GM11168 (cell line): ENCODE measurements around the gene PADI1.

Experiments
- in situ Hi-C: fragments of 300-500 bp; cut with MboI; formaldehyde crosslinking; loops from one replicate; pipeline ENCODE4 v1.12.0; 2022; ENCODE audit warnings: low sequenced_read_pairs; ENCODE audit not compliant: unreplicated experiment

Gene PADI1

GRCh38 chr1:17177651-17178050 is 27.3 kb upstream of the PADI1 start:
- in situ Hi-C loops, result no loop called here

GRCh38 chr1:17181781-17182464 is 23.0 kb upstream of the PADI1 start:
- in situ Hi-C loops, result no loop called here

- in situ Hi-C loops, result no loop called here
These were observed 21.4 kb upstream of the PADI1 start for GRCh38 chr1:17183388-17184160.

GRCh38 chr1:17184161-17184665 is 20.7 kb upstream of the PADI1 start:
- in situ Hi-C loops, result no loop called here

- in situ Hi-C loops, result no loop called here
These were observed 20.0 kb upstream of the PADI1 start for GRCh38 chr1:17184822-17185484.

GRCh38 chr1:17185485-17185860 is 19.5 kb upstream of the PADI1 start:
- in situ Hi-C loops, result no loop called here

- in situ Hi-C loops, result no loop called here
These were observed 18.6 kb upstream of the PADI1 start for GRCh38 chr1:17186216-17186909.

GRCh38 chr1:17187051-17187450 is 17.9 kb upstream of the PADI1 start:
- in situ Hi-C loops, result no loop called here

- in situ Hi-C loops, result no loop called here
These were observed 16.7 kb upstream of the PADI1 start for GRCh38 chr1:17188217-17188616.

- in situ Hi-C loops, result no loop called here
These were observed 15.9 kb upstream of the PADI1 start for GRCh38 chr1:17188889-17189631.

- in situ Hi-C loops, result no loop called here
These were observed 15.3 kb upstream of the PADI1 start for GRCh38 chr1:17189632-17189990.

GRCh38 chr1:17190010-17190995 is 14.6 kb upstream of the PADI1 start:
- in situ Hi-C loops, result no loop called here

- in situ Hi-C loops, result no loop called here
These were observed 13.0 kb upstream of the PADI1 start for GRCh38 chr1:17191990-17192242.

- in situ Hi-C loops, result no loop called here
These were observed 12.3 kb upstream of the PADI1 start for GRCh38 chr1:17192394-17193221.

GRCh38 chr1:17193222-17194132 is 11.5 kb upstream of the PADI1 start:
- in situ Hi-C loops, result no loop called here

- in situ Hi-C loops, result no loop called here
These were observed 10.8 kb upstream of the PADI1 start for GRCh38 chr1:17194133-17194475.
